ENCODE data around the gene SMC1B.

Gene SMC1B

DNA sequence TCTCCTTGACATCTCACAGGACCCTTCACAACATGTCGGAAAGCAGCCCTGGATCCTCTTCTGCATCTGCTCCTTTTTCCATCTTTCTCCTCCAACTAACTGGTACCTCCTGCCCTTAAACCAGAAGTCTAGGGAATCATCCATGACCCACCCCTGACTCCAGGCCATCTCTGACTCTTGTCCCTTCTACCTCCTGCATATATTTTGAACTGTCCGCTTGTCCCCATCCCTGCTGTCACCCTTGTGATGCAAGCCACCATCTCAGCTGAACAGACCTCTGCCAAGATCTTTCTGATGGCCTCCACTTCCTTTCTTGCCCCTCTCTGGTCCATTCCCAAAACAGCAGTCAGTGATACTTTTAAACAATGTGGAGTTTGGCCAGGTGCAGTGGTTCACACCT is 7.1 kb upstream of the SMC1B start:
- no peak overlapping the region for H3K4me3 ChIP-seq (ENCODE audit: low read depth, low read length)
- TF ChIP-seq, protein P1, sequence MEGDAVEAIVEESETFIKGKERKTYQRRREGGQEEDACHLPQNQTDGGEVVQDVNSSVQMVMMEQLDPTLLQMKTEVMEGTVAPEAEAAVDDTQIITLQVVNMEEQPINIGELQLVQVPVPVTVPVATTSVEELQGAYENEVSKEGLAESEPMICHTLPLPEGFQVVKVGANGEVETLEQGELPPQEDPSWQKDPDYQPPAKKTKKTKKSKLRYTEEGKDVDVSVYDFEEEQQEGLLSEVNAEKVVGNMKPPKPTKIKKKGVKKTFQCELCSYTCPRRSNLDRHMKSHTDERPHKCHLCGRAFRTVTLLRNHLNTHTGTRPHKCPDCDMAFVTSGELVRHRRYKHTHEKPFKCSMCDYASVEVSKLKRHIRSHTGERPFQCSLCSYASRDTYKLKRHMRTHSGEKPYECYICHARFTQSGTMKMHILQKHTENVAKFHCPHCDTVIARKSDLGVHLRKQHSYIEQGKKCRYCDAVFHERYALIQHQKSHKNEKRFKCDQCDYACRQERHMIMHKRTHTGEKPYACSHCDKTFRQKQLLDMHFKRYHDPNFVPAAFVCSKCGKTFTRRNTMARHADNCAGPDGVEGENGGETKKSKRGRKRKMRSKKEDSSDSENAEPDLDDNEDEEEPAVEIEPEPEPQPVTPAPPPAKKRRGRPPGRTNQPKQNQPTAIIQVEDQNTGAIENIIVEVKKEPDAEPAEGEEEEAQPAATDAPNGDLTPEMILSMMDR (IDR thresholded peaks at IDR 0.05; ENCODE audit: insufficient read depth, low read depth, low read length, missing control alignments) = no peak
- no peak for DNase-seq (ENCODE audit: low read depth)

DNA sequence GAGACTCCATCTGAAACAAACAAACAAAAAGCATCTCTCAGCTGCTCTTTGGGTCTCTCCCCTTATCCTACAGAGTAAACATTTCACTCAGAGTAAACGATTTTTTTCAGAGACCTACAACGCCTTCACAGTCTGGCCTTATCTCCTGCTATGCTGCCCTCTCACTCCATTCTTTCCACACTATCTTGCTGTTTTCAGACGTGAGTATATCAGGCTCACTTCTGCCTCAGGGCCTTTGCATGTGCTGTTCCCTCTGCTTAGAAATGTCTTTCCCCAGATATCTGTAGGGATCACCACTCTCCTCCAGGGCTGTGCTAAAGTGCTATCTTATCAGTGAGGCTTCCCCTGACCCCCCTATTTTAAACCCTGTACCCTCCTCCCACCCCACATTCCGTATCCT is 6.6 kb upstream of the SMC1B start:
- TF ChIP-seq, protein P1 (IDR thresholded peaks at IDR 0.05; ENCODE audit: insufficient read depth, low read depth, low read length, missing control alignments) = no peak
- no peak overlapping the region for H3K4me3 ChIP-seq (ENCODE audit: low read depth, low read length)
- DNase-seq (ENCODE audit: low read depth) = no peak

DNA sequence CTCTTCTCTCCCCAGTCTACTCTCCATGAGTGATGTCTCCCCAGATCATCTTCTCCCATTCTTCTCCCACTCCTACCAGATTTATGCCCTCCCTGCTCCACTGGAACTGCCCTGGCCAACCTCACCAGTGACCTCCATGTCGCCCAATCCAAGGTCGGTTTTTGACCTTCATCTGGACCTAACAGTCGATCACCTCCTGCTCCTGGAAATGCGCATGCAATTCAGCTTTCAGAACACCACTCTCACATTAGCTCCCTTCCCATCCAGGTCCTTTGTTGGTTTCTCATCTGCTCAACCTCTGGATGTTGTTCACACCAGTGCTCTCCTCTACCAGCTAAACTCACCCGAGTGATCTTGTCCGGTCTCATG is 5.4 kb upstream of the SMC1B start:
- TF ChIP-seq, protein P1 (IDR thresholded peaks at IDR 0.05; ENCODE audit: insufficient read depth, low read depth, low read length, missing control alignments) = no peak
- H3K4me3 ChIP-seq (ENCODE audit: low read depth, low read length) = no peak overlapping the region
- no peak for DNase-seq (ENCODE audit: low read depth)

DNA sequence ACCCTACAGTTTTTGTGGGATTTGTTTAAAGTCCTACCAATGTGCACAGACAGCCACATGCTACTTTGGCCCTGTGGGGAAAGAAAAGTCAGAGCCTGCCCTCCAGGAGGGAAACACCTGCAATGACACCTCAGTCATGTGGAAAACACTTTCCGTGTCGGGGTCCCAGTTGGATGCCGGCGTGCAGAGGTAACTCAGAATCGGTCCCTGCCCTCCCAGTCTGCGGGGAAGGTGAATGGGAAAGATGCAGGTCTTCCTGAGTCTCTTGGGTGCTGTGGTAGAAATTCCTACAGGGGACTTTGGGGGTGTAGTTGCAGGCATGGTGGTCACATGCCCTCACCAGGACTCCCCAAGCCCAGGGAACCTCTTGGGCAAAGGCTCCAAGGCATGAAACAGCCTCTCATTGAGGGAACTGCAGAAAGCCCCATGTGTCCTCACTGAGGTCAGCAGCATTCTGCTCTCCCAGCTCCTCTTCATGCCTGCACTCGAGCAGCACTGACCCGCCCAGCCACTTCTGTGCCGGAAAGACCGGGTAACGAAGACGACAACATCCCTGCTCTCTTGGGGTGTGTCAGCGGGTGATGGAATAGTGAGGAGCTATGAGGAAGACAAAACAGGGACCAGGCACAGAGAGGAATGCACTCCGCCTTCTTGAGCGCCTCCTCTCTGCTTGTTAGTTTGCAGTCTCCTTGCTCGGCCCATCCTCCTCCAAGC is 4.8 kb upstream of the SMC1B start:
- no peak for DNase-seq (ENCODE audit: low read depth)
- TF ChIP-seq, protein P1 (IDR thresholded peaks at IDR 0.05; ENCODE audit: insufficient read depth, low read depth, low read length, missing control alignments) = no peak
- H3K4me3 ChIP-seq (ENCODE audit: low read depth, low read length) = no peak overlapping the region

DNA sequence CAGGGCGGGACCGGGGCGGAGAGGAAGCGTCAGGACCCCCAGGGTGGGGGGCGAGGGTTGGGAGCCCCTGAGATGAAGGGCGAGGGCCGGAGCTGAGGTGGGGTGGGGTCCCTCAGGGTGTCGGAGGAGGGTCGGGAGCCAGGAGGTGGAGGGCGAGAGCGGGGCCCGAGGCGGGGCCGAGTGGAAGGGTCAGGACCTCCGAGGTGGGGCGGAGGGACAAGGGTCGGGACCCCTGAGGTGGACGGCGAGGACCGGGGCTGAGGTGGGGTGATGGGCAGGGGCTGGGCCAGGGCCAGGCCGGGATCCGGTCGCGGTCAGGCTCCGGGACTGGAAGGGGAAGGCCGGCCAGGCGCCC is 409 bp downstream of the SMC1B start:
- DNase-seq (ENCODE audit: low read depth) = no peak
- peak overlapping the region; percentile 83 for H3K4me3 ChIP-seq (ENCODE audit: low read depth, low read length)
- TF ChIP-seq, protein P1 (IDR thresholded peaks at IDR 0.05; ENCODE audit: insufficient read depth, low read depth, low read length, missing control alignments) = no peak

DNA sequence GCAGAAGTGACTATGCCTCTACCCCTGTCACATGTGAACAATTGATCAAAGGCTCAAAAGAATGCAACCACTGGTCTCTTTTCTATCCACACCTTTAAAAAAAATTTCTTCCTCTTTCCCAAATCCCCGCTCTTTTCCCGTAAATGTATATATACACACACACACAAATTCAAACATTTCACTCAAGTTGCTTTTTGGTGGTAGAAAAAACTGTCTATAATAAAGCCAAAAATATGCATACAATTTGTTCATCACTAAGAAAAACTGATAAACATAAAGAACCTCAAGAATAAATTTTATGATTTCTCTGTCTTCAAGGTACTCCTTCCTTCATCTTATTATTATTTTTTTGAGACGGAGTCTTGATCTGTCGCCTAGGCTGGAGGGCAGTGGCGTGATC is 5.6 kb downstream of the SMC1B start:
- TF ChIP-seq, protein P1 (IDR thresholded peaks at IDR 0.05; ENCODE audit: insufficient read depth, low read depth, low read length, missing control alignments) = no peak
- no peak for DNase-seq (ENCODE audit: low read depth)
- H3K4me3 ChIP-seq (ENCODE audit: low read depth, low read length) = no peak overlapping the region

DNA sequence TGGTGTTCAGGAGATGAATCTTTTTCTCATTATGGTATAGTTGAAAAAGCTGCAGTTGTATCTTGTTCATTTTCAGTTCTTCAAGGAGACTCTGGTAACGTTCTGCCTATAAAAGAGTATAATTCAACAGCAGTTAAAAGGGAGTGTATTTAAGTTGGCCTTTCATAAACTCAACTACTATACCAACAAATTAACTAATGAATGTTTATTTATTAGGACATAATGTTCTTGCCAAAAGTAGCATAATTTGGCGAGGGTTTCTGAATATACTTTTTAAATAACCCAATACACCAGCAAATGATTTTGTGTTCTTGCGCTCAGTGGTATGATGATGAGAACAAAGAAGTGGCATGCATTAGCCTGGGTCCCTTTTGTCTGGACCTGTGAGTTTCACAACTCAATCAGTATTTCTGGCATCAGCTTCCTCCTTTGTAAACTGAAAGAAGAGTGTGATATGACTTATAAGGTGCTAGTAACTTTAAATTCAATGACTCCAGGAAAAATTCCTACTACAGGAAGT is 10.9 kb downstream of the SMC1B start:
- TF ChIP-seq, protein P1 (IDR thresholded peaks at IDR 0.05; ENCODE audit: insufficient read depth, low read depth, low read length, missing control alignments) = no peak
- no peak for DNase-seq (ENCODE audit: low read depth)
- no peak overlapping the region for H3K4me3 ChIP-seq (ENCODE audit: low read depth, low read length)
